Mesodermal cell (in vitro differentiated cells): ENCODE data around the gene TRAF6.
"Not testable (repeated sequence)": the region's sequence is repeated elsewhere in the genome, so short reads cannot be mapped to it uniquely, and the experiment has no call there.

Experiments
- H3K27ac ChIP-seq: 2 replicates; pipeline ENCODE4 v1.7.0; 2013; ENCODE audit warnings: mild to moderate bottlenecking, low read depth, low read length, moderate library complexity; ENCODE audit not compliant: severe bottlenecking
- H3K36me3 ChIP-seq: 2 replicates; pipeline ENCODE4 v1.7.1; 2013; ENCODE audit warnings: mild to moderate bottlenecking, low read length, moderate library complexity; ENCODE audit not compliant: control insufficient read depth, insufficient read depth
- H3K4me1 ChIP-seq: one replicate; pipeline ENCODE4 v1.7.1; 2013; ENCODE audit warnings: mild to moderate bottlenecking, low read length; ENCODE audit not compliant: insufficient read depth, control insufficient read depth, poor library complexity, severe bottlenecking
- H3K4me3 ChIP-seq: 2 replicates; pipeline ENCODE4 v1.7.0; 2013; ENCODE audit warnings: low read length, control low read depth, mild to moderate bottlenecking; ENCODE audit not compliant: insufficient read depth, poor library complexity, severe bottlenecking; ENCODE audit errors: extremely low read depth
- H3K9me3 ChIP-seq: 2 replicates; pipeline ENCODE4 v1.7.1; 2013; ENCODE audit warnings: mild to moderate bottlenecking, low read length, moderate library complexity; ENCODE audit not compliant: control insufficient read depth
- WGBS, 2 experiments: methylation state at CpG; one replicate each; pipeline ENCODE4 v1.1.5; 2013; ENCODE audit warnings: missing lambda C conversion rate in 2 of 2; ENCODE audit not compliant: insufficient coverage in 2 of 2; 5-methylcytosine and 5-hydroxymethylcytosine counted together

Gene TRAF6

GRCh38 chr11:36493332-36493731 lies 16.7 kb downstream of the TRAF6 start:
- no peak overlapping the region for H3K4me3 ChIP-seq

GRCh38 chr11:36492724-36493304 lies 17.3 kb downstream of the TRAF6 start:
- Histone ChIP-seq H3K4me1 (no peaks in the 10 kb centered on the region), H3K36me3 (peaks cover 82% of the 10 kb centered on the region), H3K27ac (no peak overlapping the region), H3K9me3 (no peaks in the 10 kb centered on the region), H3K4me3 (no peak overlapping the region)

More at GRCh38 chr11:36493332-36493731, 16.7 kb downstream of the TRAF6 start:
- Histone ChIP-seq H3K36me3 (peaks cover 83% of the 10 kb centered on the region), H3K9me3 (no peaks in the 10 kb centered on the region), H3K27ac (peak overlapping the region; percentile 17), H3K4me1 (no peaks in the 10 kb centered on the region)

GRCh38 chr11:36490026-36490806 lies 19.9 kb downstream of the TRAF6 start:
- peaks cover 85% of the 10 kb centered on the region for H3K36me3 ChIP-seq
- WGBS, 2 experiments, result 97 to 98% methylated on average over 14 to 15 of the region's 16 CpGs

GRCh38 chr11:36488096-36488495 lies 22.0 kb downstream of the TRAF6 start:
- Histone ChIP-seq H3K9me3 (peaks cover 4% of the 10 kb centered on the region), H3K4me1 (peaks cover 3% of the 10 kb centered on the region), H3K36me3 (peaks cover 91% of the 10 kb centered on the region), H3K27ac (no peak overlapping the region), H3K4me3 (no peak overlapping the region)
- 100% methylated on average over 2 of the region's 5 CpGs for WGBS, 2 experiments

More at GRCh38 chr11:36490026-36490806, 19.9 kb downstream of the TRAF6 start:
- H3K4me3 ChIP-seq, result no peak overlapping the region
- H3K4me1 ChIP-seq, result peaks cover 3% of the 10 kb centered on the region
- no peak overlapping the region for H3K27ac ChIP-seq
- no peaks in the 10 kb centered on the region for H3K9me3 ChIP-seq

- Histone ChIP-seq H3K4me1 (peaks cover 3% of the 10 kb centered on the region), H3K9me3 (peaks cover 4% of the 10 kb centered on the region), H3K4me3 (no peak overlapping the region), H3K36me3 (peaks cover 91% of the 10 kb centered on the region), H3K27ac (no peak overlapping the region)
- no CpG with 5 or more reads among the region's 4 CpGs for WGBS, 2 experiments
Observed at GRCh38 chr11:36487619-36488018, 22.5 kb downstream of the TRAF6 start.

- no peak overlapping the region for H3K27ac ChIP-seq
- H3K4me1 ChIP-seq, result peaks cover 3% of the 10 kb centered on the region
- peaks cover 4% of the 10 kb centered on the region for H3K9me3 ChIP-seq
- H3K36me3 ChIP-seq, result peaks cover 74% of the 10 kb centered on the region
- 97% methylated on average over 3 of the region's 6 CpGs; no CpG with 5 or more reads in 1 of the 2 experiments for WGBS, 2 experiments
- no peak overlapping the region for H3K4me3 ChIP-seq
Observed at GRCh38 chr11:36485298-36486002, 24.6 kb downstream of the TRAF6 start.

GRCh38 chr11:36483042-36483441 lies 27.0 kb downstream of the TRAF6 start:
- H3K4me3 ChIP-seq, H3K9me3 ChIP-seq, H3K27ac ChIP-seq, H3K4me1 ChIP-seq: not testable (repeated sequence)
- 100% methylated on average over 1 of the region's 4 CpGs; no CpG with 5 or more reads in 1 of the 2 experiments for WGBS, 2 experiments
- peaks cover 51% of the 10 kb centered on the region for H3K36me3 ChIP-seq

GRCh38 chr11:36480833-36481232 lies 29.2 kb downstream of the TRAF6 start:
- Histone ChIP-seq H3K9me3 (peaks cover 4% of the 10 kb centered on the region), H3K4me1 (no peaks in the 10 kb centered on the region), H3K27ac (no peak overlapping the region), H3K4me3 (no peak overlapping the region), H3K36me3 (peaks cover 29% of the 10 kb centered on the region)

- WGBS, 2 experiments, result 40% methylated on average over 1 of the region's 2 CpGs; no CpG with 5 or more reads in 1 of the 2 experiments
- Histone ChIP-seq H3K9me3 (no peaks in the 10 kb centered on the region), H3K4me3 (no peak overlapping the region), H3K4me1 (peaks cover 5% of the 10 kb centered on the region), H3K36me3 (peaks cover 9% of the 10 kb centered on the region), H3K27ac (no peak overlapping the region)
Observed at GRCh38 chr11:36478700-36479329, 31.3 kb downstream of the TRAF6 start.

GRCh38 chr11:36475192-36475591 lies 34.9 kb downstream of the TRAF6 start:
- no peaks in the 10 kb centered on the region for H3K9me3 ChIP-seq
- no CpG with 5 or more reads among the region's 1 CpG for WGBS, 2 experiments
- peaks cover 8% of the 10 kb centered on the region for H3K4me1 ChIP-seq
- H3K4me3 ChIP-seq, result no peak overlapping the region
- no peak overlapping the region for H3K27ac ChIP-seq
- no peaks in the 10 kb centered on the region for H3K36me3 ChIP-seq
